CD4-positive, alpha-beta T cell (primary cell): ENCODE results near the gene MYH7. TPM values are rescaled to one million over a fixed set of nuclear protein-coding genes. Genes with fewer than 3 reads are reported as not detected.

Experiments used
- microRNA-seq: library from miRNA; unstranded; fragments of <30 nt; microRNA quantifications from one replicate; pipeline ENCODE4 v1.2.0, GENCODE V29; 2021; ENCODE audit warnings: borderline microRNAs expressed, borderline replicate concordance
- total RNA-seq, 174 experiments: library from RNA in 2 of 174; stranded (reverse) in 2 of 174; gene quantifications; one replicate each; pipeline ENCODE4 v1.2.3 and lab custom pipeline; 2021 to 2026

Gene MYH7
- total RNA-seq, 2 experiments from 2014 or later = not detected

Small RNAs within 50 kb of the gene (microRNA-seq; reads per million reads assigned to microRNA genes)
- gene MIR208A = not detected
- gene MIR208B = not detected

Other genes with a start within 250 kb of the MYH7 start
- gene RNF212B, start 197.7 kb downstream of the MYH7 start, total RNA-seq = not detected
- gene HOMEZ, start 149.5 kb downstream of the MYH7 start, total RNA-seq = 1 to 10 TPM; 2.0 to 2.8 TPM
- gene PPP1R3E, start 132.8 kb downstream of the MYH7 start, total RNA-seq = 10 to 100 TPM; 51.0 to 53.8 TPM
- gene BCL2L2, start 128.8 kb downstream of the MYH7 start, total RNA-seq = 1 to 10 TPM; 2.3 to 3.7 TPM
- 100 to 1,000 TPM; 188 to 195 TPM for gene PABPN1, start 114.2 kb downstream of the MYH7 start, total RNA-seq
- gene SLC22A17, start 82.8 kb downstream of the MYH7 start, total RNA-seq = 10 to 100 TPM; 19.5 to 21.1 TPM
- gene EFS, start 70.5 kb downstream of the MYH7 start, total RNA-seq = not detected
- not detected for gene IL25, start 62.9 kb downstream of the MYH7 start, total RNA-seq
- not detected for gene CMTM5, start 58.6 kb downstream of the MYH7 start, total RNA-seq
- gene MYH6, start 27.4 kb downstream of the MYH7 start, total RNA-seq = not detected
- 100 to 1,000 TPM; 146 to 149 TPM for gene NGDN, start 34.0 kb upstream of the MYH7 start, total RNA-seq
- gene ZFHX2, start 116.1 kb upstream of the MYH7 start, total RNA-seq = under 1 TPM; 0.19 to 0.22 TPM
- gene THTPA, start 120.6 kb upstream of the MYH7 start, total RNA-seq = 10 to 100 TPM; 13.0 to 13.4 TPM
- 100 to 1,000 TPM; 193 to 198 TPM for gene AP1G2, start 132.1 kb upstream of the MYH7 start, total RNA-seq
- gene JPH4, start 143.1 kb upstream of the MYH7 start, total RNA-seq = not detected
- gene DHRS2, start 200.7 kb upstream of the MYH7 start, total RNA-seq = under 1 TPM in 1 of 2 experiments, not detected in 1; 0.27 TPM